Epithelial cell of proximal tubule (primary cell): ENCODE results near the gene HOXC5. TPM values are rescaled to one million over a fixed set of nuclear protein-coding genes. Genes with fewer than 3 reads are reported as not detected.

Experiments used
- DNase-seq: peaks from one replicate; pipeline ENCODE4 v3.0.0-alpha.2; 2011; ENCODE audit warnings: low read depth
- H3K4me3 ChIP-seq: 2 replicates; pipeline ENCODE4 v1.5.1; 2011; ENCODE audit warnings: low read depth, mild to moderate bottlenecking, low read length
- CTCF ChIP-seq: conservative IDR thresholded peaks from 2 replicates; pipeline ENCODE4 v1.5.1; 2012; ENCODE audit warnings: low read depth, mild to moderate bottlenecking, low read length
- total RNA-seq: library from RNA; depleted of rRNA; stranded (reverse); fragments of >200 nt; gene quantifications from 2 replicates; pipeline ENCODE4 v1.2.3, GENCODE V29; 2015

Gene HOXC5
- total RNA-seq, 1 donor from 2014 or later = 1.2 TPM

- peak overlapping the region; percentile 43 for H3K4me3 ChIP-seq
- no peak for TF ChIP-seq CTCF
- no peak for DNase-seq
Observed at GRCh38 chr12:54033106-54033979, 493 bp downstream of the HOXC5 start.

GRCh38 chr12:54033980-54034784 is 1.3 kb downstream of the HOXC5 start:
- TF ChIP-seq CTCF = no peak
- no peak for DNase-seq
- H3K4me3 ChIP-seq = peak overlapping the region; percentile 43

GRCh38 chr12:54034785-54035310 is 2.0 kb downstream of the HOXC5 start:
- H3K4me3 ChIP-seq = no peak overlapping the region

GRCh38 chr12:54035568-54036264 is 2.9 kb downstream of the HOXC5 start:
- TF ChIP-seq CTCF = no peak
- no peak for DNase-seq
- no peak overlapping the region for H3K4me3 ChIP-seq

More at GRCh38 chr12:54034785-54035310, 2.0 kb downstream of the HOXC5 start:
- no peak for TF ChIP-seq CTCF
- DNase-seq = no peak

- peak overlapping the region; percentile 33 for H3K4me3 ChIP-seq
- peak; percentile 52 for TF ChIP-seq CTCF
- no peak for DNase-seq
Observed at GRCh38 chr12:54036620-54037359, 3.9 kb downstream of the HOXC5 start.
